Nephron progenitor cell (in vitro differentiated cells): ENCODE measurements around the gene TJP1.
"Not testable (repeated sequence)": the region's sequence is repeated elsewhere in the genome, so short reads cannot be mapped to it uniquely, and the experiment has no call there.

Experiments
- DNase-seq: peaks from one replicate; pipeline ENCODE4 v3.0.0; 2021
- H3K27ac Mint-ChIP-seq: 2 replicates; pipeline ENCODE4 v1.8.0; 2021; ENCODE audit warnings: mild to moderate bottlenecking, moderate library complexity, mixed read lengths
- H3K27me3 Mint-ChIP-seq: 2 replicates; pipeline ENCODE4 v1.8.0; 2021; ENCODE audit warnings: mild to moderate bottlenecking, low read depth, mixed read lengths; ENCODE audit not compliant: poor library complexity
- H3K36me3 Mint-ChIP-seq: 2 replicates; pipeline ENCODE4 v1.8.0; 2021; ENCODE audit warnings: low read depth, mixed read lengths
- H3K4me1 Mint-ChIP-seq: 2 replicates; pipeline ENCODE4 v1.8.0; 2021; ENCODE audit warnings: mixed read lengths
- H3K4me3 Mint-ChIP-seq: 2 replicates; pipeline ENCODE4 v1.8.0; 2021; ENCODE audit warnings: mild to moderate bottlenecking, moderate library complexity, mixed read lengths
- H3K9me3 Mint-ChIP-seq: 2 replicates; pipeline ENCODE4 v1.8.0; 2021; ENCODE audit warnings: mild to moderate bottlenecking, moderate library complexity, mixed read lengths
- TF ChIP-seq, protein P1 (sequence below): fragments of 200-600 bp; sonication (generic); IDR thresholded peaks from 2 replicates; pipeline ENCODE4 v1.5.0; 2021; ENCODE audit warnings: antibody characterized with exemption

TJP1 gene

DNA sequence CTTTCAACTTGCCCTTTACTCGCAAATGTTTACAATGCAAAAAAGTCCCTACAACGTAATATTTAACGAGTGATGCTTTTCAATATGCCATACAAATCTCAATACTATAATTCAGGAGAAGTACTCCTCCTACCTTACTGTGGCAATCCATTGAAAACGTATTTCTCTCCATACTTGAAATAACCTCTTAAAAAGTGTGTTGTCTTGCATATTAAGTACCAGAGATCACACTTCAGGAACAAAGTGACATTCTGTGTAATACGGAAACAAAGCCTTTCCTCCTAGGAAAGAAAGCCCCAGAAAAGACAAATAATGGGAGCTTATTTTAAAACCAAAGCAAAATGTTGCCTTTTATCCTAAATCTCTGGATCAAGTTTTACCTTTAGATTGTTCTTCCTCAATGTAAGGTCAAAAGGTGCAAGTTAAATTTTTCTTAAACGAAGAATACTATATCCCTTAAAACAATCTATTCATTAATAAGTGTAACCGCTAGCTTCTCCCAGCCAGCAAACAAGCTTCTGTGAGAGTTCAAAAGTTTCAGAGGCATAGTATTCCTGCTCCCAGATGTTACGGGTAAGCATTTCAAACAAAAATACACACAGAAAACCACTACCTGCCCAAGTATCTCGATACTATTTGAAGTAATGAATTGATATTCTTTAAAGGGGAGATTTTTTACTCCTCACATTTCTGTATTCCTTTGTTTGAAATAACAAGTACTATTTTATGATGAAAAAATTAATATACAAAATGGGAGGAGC lies 1.7 kb downstream of the TJP1 start:
- Mint-ChIP-seq H3K27ac (no peak overlapping the region), H3K4me1 (peaks cover 36% of the 10 kb centered on the region)

DNA sequence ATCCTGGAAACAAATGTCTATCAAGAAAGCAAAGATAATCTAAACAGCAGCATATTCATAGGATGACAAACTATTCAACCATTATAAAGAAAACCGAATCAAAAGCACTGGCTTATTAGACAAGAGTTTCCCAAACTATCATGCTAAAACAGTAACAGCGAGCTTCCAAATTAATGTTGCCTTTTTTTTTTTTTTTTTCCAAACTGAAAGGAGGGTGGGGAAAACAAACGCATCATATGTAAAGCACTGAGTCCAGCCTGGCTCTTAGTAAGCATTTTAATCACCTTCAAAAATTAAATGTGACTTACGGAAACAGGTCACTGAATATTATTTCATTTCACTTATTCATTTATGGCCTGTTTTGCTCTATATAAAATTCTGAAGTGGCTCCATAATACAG lies 2.3 kb downstream of the TJP1 start:
- no peak overlapping the region for H3K27ac Mint-ChIP-seq
- TF ChIP-seq, protein P1, sequence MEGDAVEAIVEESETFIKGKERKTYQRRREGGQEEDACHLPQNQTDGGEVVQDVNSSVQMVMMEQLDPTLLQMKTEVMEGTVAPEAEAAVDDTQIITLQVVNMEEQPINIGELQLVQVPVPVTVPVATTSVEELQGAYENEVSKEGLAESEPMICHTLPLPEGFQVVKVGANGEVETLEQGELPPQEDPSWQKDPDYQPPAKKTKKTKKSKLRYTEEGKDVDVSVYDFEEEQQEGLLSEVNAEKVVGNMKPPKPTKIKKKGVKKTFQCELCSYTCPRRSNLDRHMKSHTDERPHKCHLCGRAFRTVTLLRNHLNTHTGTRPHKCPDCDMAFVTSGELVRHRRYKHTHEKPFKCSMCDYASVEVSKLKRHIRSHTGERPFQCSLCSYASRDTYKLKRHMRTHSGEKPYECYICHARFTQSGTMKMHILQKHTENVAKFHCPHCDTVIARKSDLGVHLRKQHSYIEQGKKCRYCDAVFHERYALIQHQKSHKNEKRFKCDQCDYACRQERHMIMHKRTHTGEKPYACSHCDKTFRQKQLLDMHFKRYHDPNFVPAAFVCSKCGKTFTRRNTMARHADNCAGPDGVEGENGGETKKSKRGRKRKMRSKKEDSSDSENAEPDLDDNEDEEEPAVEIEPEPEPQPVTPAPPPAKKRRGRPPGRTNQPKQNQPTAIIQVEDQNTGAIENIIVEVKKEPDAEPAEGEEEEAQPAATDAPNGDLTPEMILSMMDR, result no peak
- H3K4me3 Mint-ChIP-seq, result peak overlapping the region; percentile 93
- peaks cover 22% of the 10 kb centered on the region for H3K9me3 Mint-ChIP-seq
- peaks cover 28% of the 10 kb centered on the region for H3K36me3 Mint-ChIP-seq
- no peak for DNase-seq
- peaks cover 42% of the 10 kb centered on the region for H3K4me1 Mint-ChIP-seq
- H3K27me3 Mint-ChIP-seq, result peaks cover 13% of the 10 kb centered on the region

More for the DNA sequence above, 1.7 kb downstream of the TJP1 start:
- TF ChIP-seq, protein P1, result no peak
- no peak for DNase-seq
- Mint-ChIP-seq H3K4me3 (peak overlapping the region; percentile 93), H3K27me3 (peaks cover 13% of the 10 kb centered on the region), H3K9me3 (peaks cover 22% of the 10 kb centered on the region), H3K36me3 (peaks cover 28% of the 10 kb centered on the region)

DNA sequence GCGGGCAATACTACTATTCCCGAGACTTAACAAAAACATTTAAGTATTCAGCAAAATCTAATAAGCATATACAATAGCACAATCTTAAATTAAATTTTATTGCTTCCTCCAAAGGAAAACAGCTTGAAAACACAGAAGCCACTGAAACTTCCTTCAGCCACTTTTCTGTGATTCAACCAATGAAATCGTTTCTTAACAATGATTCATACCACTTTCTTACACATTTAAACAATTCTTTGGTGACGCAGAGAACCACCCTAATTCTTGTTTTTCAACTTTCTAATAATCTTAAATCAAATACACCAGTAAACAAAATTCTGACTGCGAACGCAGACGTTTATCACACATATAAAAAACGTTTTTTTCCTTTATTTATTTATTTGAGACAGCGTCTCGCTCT lies 4.1 kb downstream of the TJP1 start:
- Mint-ChIP-seq H3K9me3 (peaks cover 22% of the 10 kb centered on the region), H3K36me3 (peaks cover 28% of the 10 kb centered on the region), H3K4me1 (peaks cover 45% of the 10 kb centered on the region), H3K4me3 (no peak overlapping the region), H3K27me3 (peaks cover 9% of the 10 kb centered on the region), H3K27ac (no peak overlapping the region)
- TF ChIP-seq, protein P1, result no peak
- DNase-seq, result no peak

DNA sequence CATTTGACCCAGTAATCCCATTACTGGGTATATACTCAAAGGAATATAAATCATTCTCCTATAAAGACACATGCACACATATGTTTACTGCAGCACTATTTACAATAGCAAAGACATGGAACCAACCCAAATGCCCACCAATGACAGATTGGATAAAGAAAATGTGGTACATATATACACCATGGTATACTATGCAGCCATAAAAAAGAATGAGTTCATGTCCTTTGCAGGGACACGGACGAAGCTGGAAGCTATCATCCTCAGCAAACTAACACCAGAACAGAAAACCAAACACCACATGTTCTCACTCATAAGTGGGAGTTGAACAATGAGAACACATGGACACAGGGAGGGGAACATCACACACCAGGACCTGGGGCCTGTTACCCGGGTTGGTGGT lies 4.8 kb downstream of the TJP1 start:
- H3K4me3 Mint-ChIP-seq, H3K27me3 Mint-ChIP-seq, H3K27ac Mint-ChIP-seq, DNase-seq: not testable (repeated sequence)
- peaks cover 22% of the 10 kb centered on the region for H3K9me3 Mint-ChIP-seq
- H3K4me1 Mint-ChIP-seq, result peaks cover 39% of the 10 kb centered on the region
- peaks cover 28% of the 10 kb centered on the region for H3K36me3 Mint-ChIP-seq

DNA sequence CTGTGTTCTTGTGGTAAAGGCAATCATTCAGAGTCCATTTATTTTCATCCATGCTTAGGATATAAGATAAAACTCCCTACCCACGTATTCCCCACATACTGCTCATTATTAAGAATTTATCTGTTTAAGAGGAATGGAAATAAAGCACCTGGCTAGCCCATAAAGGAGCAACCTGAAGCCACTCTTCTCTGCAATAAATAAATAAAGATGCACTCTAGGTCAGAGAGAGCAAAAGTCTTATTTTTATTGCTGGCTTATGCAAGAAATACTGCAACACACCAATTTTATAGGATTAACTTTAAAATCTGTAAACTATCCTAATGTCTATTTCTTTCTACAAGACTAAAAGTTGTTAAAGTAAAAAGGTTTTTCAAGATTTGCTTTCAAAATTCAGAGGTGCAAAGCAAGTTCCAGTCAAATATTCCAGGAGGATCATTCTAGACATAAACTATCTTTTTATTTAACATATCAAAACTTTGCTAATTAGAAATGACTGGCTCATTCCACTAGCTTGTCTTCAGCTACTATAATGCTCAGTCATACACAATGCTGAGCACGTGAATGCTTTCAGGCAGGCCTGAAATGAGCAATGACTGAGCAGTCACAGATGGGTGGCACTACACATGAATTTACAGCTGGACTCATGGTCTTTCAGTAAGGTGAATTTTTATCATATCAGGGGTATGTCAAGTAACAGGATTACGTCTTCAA lies 7.1 kb downstream of the TJP1 start:
- DNase-seq, result no peak
- Mint-ChIP-seq H3K27me3 (peaks cover 3% of the 10 kb centered on the region), H3K4me1 (peaks cover 33% of the 10 kb centered on the region), H3K4me3 (no peak overlapping the region), H3K27ac (peak overlapping the region; percentile 0), H3K9me3 (peaks cover 22% of the 10 kb centered on the region), H3K36me3 (peaks cover 44% of the 10 kb centered on the region)
- TF ChIP-seq, protein P1, result no peak

DNA sequence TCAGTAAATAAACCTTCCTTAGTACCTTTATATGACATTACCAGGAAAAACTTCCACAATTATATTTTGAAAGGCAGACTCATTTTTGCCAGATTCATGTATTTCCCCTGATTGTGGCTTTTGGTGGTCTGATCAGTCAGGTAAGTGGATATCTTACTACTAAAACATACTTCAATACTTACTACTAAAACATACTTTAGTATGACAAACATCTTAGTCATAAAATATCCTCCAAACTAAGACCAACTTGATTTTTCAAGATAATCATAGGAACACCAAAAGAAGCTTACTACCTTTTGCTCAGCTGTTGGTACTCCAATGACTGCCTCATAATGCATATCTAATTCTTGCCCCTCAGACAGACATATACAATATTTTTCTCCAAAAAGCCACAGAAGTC lies 9.3 kb downstream of the TJP1 start:
- TF ChIP-seq, protein P1, result no peak
- no peaks in the 10 kb centered on the region for H3K27me3 Mint-ChIP-seq
- H3K4me3 Mint-ChIP-seq, result no peak overlapping the region
- no peak overlapping the region for H3K27ac Mint-ChIP-seq
- peaks cover 14% of the 10 kb centered on the region for H3K9me3 Mint-ChIP-seq
- H3K36me3 Mint-ChIP-seq, result peaks cover 40% of the 10 kb centered on the region
- DNase-seq, result no peak
- peaks cover 18% of the 10 kb centered on the region for H3K4me1 Mint-ChIP-seq
